SK-N-SH (cell line): ENCODE data around the gene COQ8B. TPM values are rescaled to one million over a fixed set of nuclear protein-coding genes. Genes with fewer than 3 reads are reported as not detected.

ENCODE experiments used
- CTCF ChIA-PET: fragments of 300-600, 350-600 bp; formaldehyde crosslinking; extraction: SDS; loops from one replicate; lab custom pipeline; 2021; lab: Yijun Ruan, JAX
- POLR2A ChIA-PET: fragments of 350-600 bp; sonication (Branson Sonifier 250); formaldehyde crosslinking; extraction: SDS; loops from one replicate; lab custom pipeline; 2020; ENCODE audit warnings: antibody characterized with exemption, inconsistent platforms; lab: Yijun Ruan, JAX
- DNase-seq: peaks from one replicate; pipeline ENCODE4 v3.0.0; 2012
- H2AFZ ChIP-seq: fragments of 200-600 bp; sonication (generic); 2 replicates; pipeline ENCODE4 v1.8.1; 2016; ENCODE audit warnings: antibody characterized with exemption, mild to moderate bottlenecking, low read depth
- H3F3A ChIP-seq: fragments of 200-600 bp; sonication (generic); replicated peaks from 2 replicates; pipeline ENCODE3; 2016; ENCODE audit warnings: antibody characterized with exemption, mild to moderate bottlenecking; ENCODE audit not compliant: insufficient read depth
- H3K27ac ChIP-seq, 2 experiments: fragments of 200-500 bp in 1 of 2; fragments of 200-600 bp in 1 of 2; sonication (Bioruptor generic) in 1 of 2; sonication (generic), shearing (Covaris generic) in 1 of 2; 2 replicates each; pipeline versions ENCODE4 v1.5.1 to v1.6.1; 2014 to 2016; ENCODE audit warnings: low read depth in 2 of 2, inconsistent platforms in 1 of 2, low read length in 1 of 2, mild to moderate bottlenecking in 1 of 2, mixed read lengths in 1 of 2
- H3K27me3 ChIP-seq: fragments of 200-600 bp; sonication (generic), shearing (Covaris generic); 2 replicates; pipeline ENCODE4 v1.6.1; 2016; ENCODE audit warnings: mixed run types; ENCODE audit not compliant: insufficient read depth
- H3K36me3 ChIP-seq, 2 experiments: fragments of 200-500 bp in 1 of 2; fragments of 200-600 bp in 1 of 2; sonication (Bioruptor generic) in 1 of 2; sonication (generic) in 1 of 2; replicated peaks in 1 of 2; 2 replicates each; pipeline versions ENCODE3 to v1.5.1; 2014 to 2016; ENCODE audit warnings: low read length in 1 of 2, mild to moderate bottlenecking in 1 of 2; ENCODE audit not compliant: insufficient read depth in 2 of 2, control insufficient read depth in 1 of 2
- H3K4me1 ChIP-seq, 2 experiments: fragments of 200-500 bp in 1 of 2; fragments of 200-600 bp in 1 of 2; sonication (Bioruptor generic) in 1 of 2; sonication (generic), shearing (Covaris generic) in 1 of 2; 2 replicates each; pipeline versions ENCODE4 v1.5.1 to v1.6.1; 2014 to 2016; ENCODE audit warnings: low read depth in 1 of 2, low read length in 1 of 2, mixed run types in 1 of 2; ENCODE audit not compliant: insufficient read depth in 2 of 2, control insufficient read depth in 1 of 2
- H3K4me2 ChIP-seq: fragments of 200-600 bp; sonication (generic), shearing (Covaris generic); 2 replicates; pipeline ENCODE4 v1.6.1; 2017; ENCODE audit warnings: mixed run types
- H3K4me3 ChIP-seq, 2 experiments: fragments of 200-500 bp in 1 of 2; fragments of 200-600 bp in 1 of 2; sonication (Bioruptor generic) in 1 of 2; sonication (generic), shearing (Covaris generic) in 1 of 2; 2 replicates each; pipeline versions ENCODE4 v1.5.1 to v1.8.1; 2014 to 2016; ENCODE audit warnings: low read depth in 2 of 2, inconsistent platforms in 1 of 2, low read length in 1 of 2, mild to moderate bottlenecking in 1 of 2, mixed read lengths in 1 of 2, moderate library complexity in 1 of 2
- H3K79me2 ChIP-seq: fragments of 200-600 bp; sonication (generic); 2 replicates; pipeline ENCODE4 v1.8.1; 2017; ENCODE audit warnings: mild to moderate bottlenecking; ENCODE audit not compliant: insufficient read depth
- H3K9ac ChIP-seq: fragments of 200-600 bp; sonication (generic); 2 replicates; pipeline ENCODE4 v1.6.1; 2017; ENCODE audit warnings: mixed run types
- H3K9me2 ChIP-seq: fragments of 200-600 bp; sonication (generic); 2 replicates; pipeline ENCODE4 v1.6.1; 2017; ENCODE audit warnings: mixed run types
- H3K9me3 ChIP-seq: fragments of 200-600 bp; sonication (generic); 2 replicates; pipeline ENCODE4 v1.6.1; 2017; ENCODE audit warnings: mixed run types, mild to moderate bottlenecking, moderate library complexity
- H4K20me1 ChIP-seq: fragments of 200-600 bp; sonication (generic); 2 replicates; pipeline ENCODE4 v1.6.1; 2017; ENCODE audit warnings: mild to moderate bottlenecking, mixed run types; ENCODE audit not compliant: insufficient read depth
- CHD2 ChIP-seq: fragments of 150-350 bp; IDR thresholded peaks from 2 replicates; pipeline ENCODE4 v1.6.1; 2018; ENCODE audit warnings: low read length; ENCODE audit not compliant: partially characterized antibody
- ELF1 ChIP-seq: IDR thresholded peaks from 2 replicates; pipeline ENCODE4 v1.4.0; 2012
- EZH2phosphoT487 ChIP-seq: fragments of 200-600 bp; sonication (generic); IDR thresholded peaks from 2 replicates; pipeline ENCODE4 v1.6.1; 2017; ENCODE audit warnings: low read depth, mixed run types, mild to moderate bottlenecking, antibody characterized with exemption, moderate library complexity, borderline replicate concordance
- FOXM1 ChIP-seq: IDR thresholded peaks from 2 replicates; pipeline ENCODE4 v1.4.0; 2012; ENCODE audit warnings: low read depth, mild to moderate bottlenecking
- GABPA ChIP-seq: IDR thresholded peaks from 2 replicates; pipeline ENCODE4 v1.4.0; 2012; ENCODE audit warnings: low read depth, mild to moderate bottlenecking
- GATA2 ChIP-seq: sonication (generic); formaldehyde crosslinking; IDR thresholded peaks from 2 replicates; pipeline ENCODE4 v1.5.0; 2020; ENCODE audit warnings: mild to moderate bottlenecking, missing genetic modification reagents
- JUND ChIP-seq: IDR thresholded peaks from 2 replicates; pipeline ENCODE4 v1.4.0; 2012
- MXI1 ChIP-seq: IDR thresholded peaks from 2 replicates; pipeline ENCODE4 v1.6.1; 2012; ENCODE audit warnings: mild to moderate bottlenecking, low read depth, low read length, improper control_type of control experiment
- NRF1 ChIP-seq: IDR thresholded peaks from 2 replicates; pipeline ENCODE4 v1.6.1; 2012; ENCODE audit warnings: low read depth, mild to moderate bottlenecking, low read length
- RAD21 ChIP-seq: IDR thresholded peaks from 2 replicates; pipeline ENCODE4 v1.6.1; 2012; ENCODE audit warnings: mild to moderate bottlenecking, low read length
- RFX5 ChIP-seq: IDR thresholded peaks from 2 replicates; pipeline ENCODE4 v1.6.1; 2012; ENCODE audit warnings: mild to moderate bottlenecking, improper control_type of control experiment, low read length
- SMC3 ChIP-seq: IDR thresholded peaks from 2 replicates; pipeline ENCODE4 v1.6.1; 2012; ENCODE audit warnings: low read depth, low read length, improper control_type of control experiment
- YY1 ChIP-seq: IDR thresholded peaks from 2 replicates; pipeline ENCODE4 v1.4.0; 2012; ENCODE audit warnings: low read depth, mild to moderate bottlenecking
- WGBS: methylation state at CpG from one replicate; pipeline ENCODE4 v1.1.6; 2017; ENCODE audit warnings: low lambda C conversion rate; 5-methylcytosine and 5-hydroxymethylcytosine counted together
- polyA plus RNA-seq, 3 experiments: library from polyadenylated mRNA; depleted of rRNA; stranded (reverse); fragments of >200 nt; gene quantifications; 2 replicates each; pipeline ENCODE4 v1.2.3, GENCODE V29; 2012
- TF ChIP-seq, protein P1 (sequence below): IDR thresholded peaks from 2 replicates; pipeline ENCODE4 v1.4.0; 2012; ENCODE audit warnings: low read depth, borderline replicate concordance
- TF ChIP-seq, protein P2 (sequence below): IDR thresholded peaks from 2 replicates; pipeline ENCODE4 v1.4.0; 2012; ENCODE audit warnings: low read depth
- TF ChIP-seq, protein P3 (sequence below): IDR thresholded peaks from 2 replicates; pipeline ENCODE4 v1.4.0; 2012; ENCODE audit warnings: low read depth, borderline replicate concordance
- TF ChIP-seq, protein P4 (sequence below): IDR thresholded peaks from 2 replicates; pipeline ENCODE4; 2012

COQ8B gene
- polyA plus RNA-seq, 1 of the 3 experiments (the other 2 are of a cell fraction), result 43.8 TPM

DNA sequence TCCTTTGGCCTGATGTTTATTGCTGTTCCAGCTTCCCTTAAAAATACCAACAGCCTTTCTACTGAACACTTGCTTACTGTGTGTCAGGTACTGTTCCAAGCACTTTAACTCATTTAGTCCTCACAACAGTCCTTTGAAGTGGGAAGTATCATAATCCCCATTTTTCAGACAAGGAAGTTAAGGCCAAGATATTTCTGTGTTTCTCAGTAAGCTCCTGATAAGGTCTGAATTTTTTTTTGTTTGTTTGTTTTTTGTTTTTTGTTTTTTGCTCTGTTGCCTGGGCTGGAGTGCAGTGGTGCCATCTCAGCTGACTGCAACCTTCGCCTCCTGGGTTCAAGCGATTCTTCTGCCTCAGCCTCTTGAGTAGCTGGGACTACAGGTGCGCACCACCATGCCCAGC is 41.8 kb upstream of the COQ8B start:
- H3K4me1 ChIP-seq, result peaks cover 5 to 7% of the 10 kb centered on the region in 2 experiments; a peak in 2 of 4 replicates
- H4K20me1 ChIP-seq, result peaks cover 42% of the 10 kb centered on the region
- CTCF ChIA-PET, result no interaction called here
- WGBS, result 100% methylated on average over 3 of the region's 3 CpGs
- no peak overlapping the region for H3K4me2 ChIP-seq
- no peaks in the 10 kb centered on the region for H3K9me2 ChIP-seq
- POLR2A ChIA-PET, result interaction anchor here (2.4 kb wide), 1 partner anchor 19 kb away, joined by 7 read pairs; the partner anchor contains the start of gene RAB4B
- H3K27ac ChIP-seq, result no peak overlapping the region
- H3K36me3 ChIP-seq, result peaks cover 39 to 44% of the 10 kb centered on the region in 2 experiments
- H2AFZ ChIP-seq, result no peak overlapping the region
- H3F3A ChIP-seq, result peaks cover 7% of the 10 kb centered on the region
- no peak for DNase-seq
- H3K4me3 ChIP-seq, result no peak overlapping the region
- no peaks in the 10 kb centered on the region for H3K9me3 ChIP-seq
- no peak overlapping the region for H3K9ac ChIP-seq
- H3K79me2 ChIP-seq, result peaks cover 66% of the 10 kb centered on the region
- no peaks in the 10 kb centered on the region for H3K27me3 ChIP-seq
- no peak for TF ChIP-seq RAD21
- TF ChIP-seq, protein P1, sequence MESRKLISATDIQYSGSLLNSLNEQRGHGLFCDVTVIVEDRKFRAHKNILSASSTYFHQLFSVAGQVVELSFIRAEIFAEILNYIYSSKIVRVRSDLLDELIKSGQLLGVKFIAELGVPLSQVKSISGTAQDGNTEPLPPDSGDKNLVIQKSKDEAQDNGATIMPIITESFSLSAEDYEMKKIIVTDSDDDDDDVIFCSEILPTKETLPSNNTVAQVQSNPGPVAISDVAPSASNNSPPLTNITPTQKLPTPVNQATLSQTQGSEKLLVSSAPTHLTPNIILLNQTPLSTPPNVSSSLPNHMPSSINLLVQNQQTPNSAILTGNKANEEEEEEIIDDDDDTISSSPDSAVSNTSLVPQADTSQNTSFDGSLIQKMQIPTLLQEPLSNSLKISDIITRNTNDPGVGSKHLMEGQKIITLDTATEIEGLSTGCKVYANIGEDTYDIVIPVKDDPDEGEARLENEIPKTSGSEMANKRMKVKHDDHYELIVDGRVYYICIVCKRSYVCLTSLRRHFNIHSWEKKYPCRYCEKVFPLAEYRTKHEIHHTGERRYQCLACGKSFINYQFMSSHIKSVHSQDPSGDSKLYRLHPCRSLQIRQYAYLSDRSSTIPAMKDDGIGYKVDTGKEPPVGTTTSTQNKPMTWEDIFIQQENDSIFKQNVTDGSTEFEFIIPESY, result no peak
- TF ChIP-seq GABPA, result no peak
- no peak for TF ChIP-seq YY1
- TF ChIP-seq EZH2phosphoT487, result no peak
- no peak for TF ChIP-seq CHD2
- no peak for TF ChIP-seq JUND
- TF ChIP-seq, protein P2, sequence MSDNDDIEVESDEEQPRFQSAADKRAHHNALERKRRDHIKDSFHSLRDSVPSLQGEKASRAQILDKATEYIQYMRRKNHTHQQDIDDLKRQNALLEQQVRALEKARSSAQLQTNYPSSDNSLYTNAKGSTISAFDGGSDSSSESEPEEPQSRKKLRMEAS, result no peak
- TF ChIP-seq, all 33 proteins: peak for 0

DNA sequence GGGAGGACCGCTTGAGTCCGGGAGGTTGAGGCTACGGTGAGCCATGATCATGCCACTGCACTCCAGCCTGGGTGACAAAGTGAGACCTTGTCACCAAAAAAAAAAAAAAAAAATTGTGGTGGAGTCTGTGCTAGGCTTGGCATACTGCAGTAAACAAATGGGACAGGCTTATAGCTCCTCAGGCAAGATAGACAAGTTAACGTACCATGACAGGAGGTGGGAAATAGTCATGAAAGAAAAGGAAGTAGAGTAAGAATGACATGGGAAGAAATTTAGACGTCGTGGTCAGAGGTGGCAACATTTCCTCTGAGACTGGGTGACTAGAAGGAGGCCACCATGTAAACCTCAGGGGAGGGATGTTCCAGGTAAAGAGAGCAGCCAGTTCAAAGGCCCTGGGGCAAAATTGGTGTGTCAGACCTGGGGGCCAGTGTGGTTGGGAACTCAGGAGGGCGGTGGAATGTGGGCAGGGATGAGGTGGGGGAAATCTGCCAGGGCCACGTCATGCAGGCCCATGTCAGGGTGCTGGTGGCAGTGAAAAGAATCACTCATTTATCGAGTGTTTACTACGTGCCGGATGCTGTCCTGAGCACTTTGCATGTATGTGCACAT is 39.9 kb upstream of the COQ8B start:
- Histone ChIP-seq H3K27me3 (no peaks in the 10 kb centered on the region), H3K36me3 (peaks cover 26 to 43% of the 10 kb centered on the region in 2 experiments), H4K20me1 (peaks cover 42% of the 10 kb centered on the region), H3K9me2 (no peaks in the 10 kb centered on the region), H3F3A (peaks cover 7% of the 10 kb centered on the region), H3K4me3 (no peak overlapping the region), H2AFZ (no peak overlapping the region), H3K79me2 (peaks cover 83% of the 10 kb centered on the region), H3K4me1 (peaks cover 7 to 11% of the 10 kb centered on the region in 2 experiments; a peak in 2 of 4 replicates), H3K27ac (no peak overlapping the region), H3K9me3 (no peaks in the 10 kb centered on the region), H3K9ac (no peak overlapping the region), H3K4me2 (no peak overlapping the region)
- TF ChIP-seq, protein P3, sequence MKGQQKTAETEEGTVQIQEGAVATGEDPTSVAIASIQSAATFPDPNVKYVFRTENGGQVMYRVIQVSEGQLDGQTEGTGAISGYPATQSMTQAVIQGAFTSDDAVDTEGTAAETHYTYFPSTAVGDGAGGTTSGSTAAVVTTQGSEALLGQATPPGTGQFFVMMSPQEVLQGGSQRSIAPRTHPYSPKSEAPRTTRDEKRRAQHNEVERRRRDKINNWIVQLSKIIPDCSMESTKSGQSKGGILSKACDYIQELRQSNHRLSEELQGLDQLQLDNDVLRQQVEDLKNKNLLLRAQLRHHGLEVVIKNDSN, result no peak
- no peak for TF ChIP-seq SMC3
- no peak for TF ChIP-seq MXI1
- no peak for TF ChIP-seq FOXM1
- TF ChIP-seq RFX5, result no peak
- no peak for TF ChIP-seq CHD2
- no peak for TF ChIP-seq GATA2 (CRISPR knock-in tag)
- TF ChIP-seq, protein P2, result no peak
- TF ChIP-seq, protein P4, sequence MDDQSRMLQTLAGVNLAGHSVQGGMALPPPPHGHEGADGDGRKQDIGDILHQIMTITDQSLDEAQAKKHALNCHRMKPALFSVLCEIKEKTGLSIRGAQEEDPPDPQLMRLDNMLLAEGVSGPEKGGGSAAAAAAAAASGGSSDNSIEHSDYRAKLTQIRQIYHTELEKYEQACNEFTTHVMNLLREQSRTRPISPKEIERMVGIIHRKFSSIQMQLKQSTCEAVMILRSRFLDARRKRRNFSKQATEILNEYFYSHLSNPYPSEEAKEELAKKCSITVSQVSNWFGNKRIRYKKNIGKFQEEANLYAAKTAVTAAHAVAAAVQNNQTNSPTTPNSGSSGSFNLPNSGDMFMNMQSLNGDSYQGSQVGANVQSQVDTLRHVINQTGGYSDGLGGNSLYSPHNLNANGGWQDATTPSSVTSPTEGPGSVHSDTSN, result no peak
- TF ChIP-seq ELF1, result no peak
- TF ChIP-seq NRF1, result no peak
- WGBS, result 93% methylated on average over 11 of the region's 11 CpGs
- POLR2A ChIA-PET, result interaction anchor here (0.7 to 2.4 kb wide), 2 partner anchors 21 to 72 kb away, joined by 6 to 7 read pairs; partner anchors contain the start of gene RAB4B
- DNase-seq, result no peak
- CTCF ChIA-PET, result no interaction called here
